NT2/D1 (cell line): ENCODE results near the gene SMOC2.

Experiments
- YY1 ChIP-seq: IDR thresholded peaks from 2 replicates; pipeline ENCODE4 v1.6.1; 2011; ENCODE audit not compliant: insufficient read length, insufficient read depth
- ZNF274 ChIP-seq: IDR thresholded peaks from 2 replicates; pipeline ENCODE4 v1.6.1; 2011; ENCODE audit warnings: mild to moderate bottlenecking, low read depth, low read length

GRCh38 chr6:168577496-168577895 is 136.5 kb downstream of the SMOC2 start:
- TF ChIP-seq YY1 (no peak), ZNF274 (no peak)
